ENCODE measurements around the gene FAM118B.

FAM118B gene

DNA sequence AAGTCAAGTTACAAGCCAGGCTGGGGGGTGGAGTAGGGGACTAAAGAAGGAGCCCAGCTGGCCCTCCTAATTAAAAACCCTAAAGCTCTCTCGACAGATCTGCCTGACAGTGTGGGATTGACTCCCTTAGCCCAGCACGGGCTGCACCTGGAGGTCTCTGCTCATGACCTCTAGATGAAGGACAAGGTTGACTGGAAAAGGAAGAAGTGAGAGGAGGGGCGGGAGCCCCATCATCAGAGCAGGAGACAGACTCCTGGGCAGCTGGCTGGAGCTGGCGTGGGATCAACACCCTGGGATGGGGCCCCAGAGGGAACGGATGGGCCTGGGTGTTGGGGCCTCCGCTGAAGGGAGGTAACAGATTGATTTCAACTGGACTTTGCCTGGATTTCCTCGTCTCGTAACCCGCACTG, 46.3 kb upstream of the FAM118B start:
- Histone ChIP-seq H2BK120ac (ENCODE audit: low read depth, low read length) (no peak overlapping the region), H3K23ac (ENCODE audit: low read length) (no peak overlapping the region), H3K4me1 (ENCODE audit: control insufficient read depth, low read depth, low read length) (no peaks in the 10 kb centered on the region), H3K79me2 (ENCODE audit: control insufficient read depth, insufficient read depth, low read length) (no peaks in the 10 kb centered on the region), H2BK5ac (ENCODE audit: low read length) (no peak overlapping the region), H4K5ac (ENCODE audit: low read length) (no peak overlapping the region), H2BK15ac (replicated peaks; ENCODE audit: low read depth) (no peak overlapping the region), H3K4ac (ENCODE audit: low read depth, low read length) (no peak overlapping the region), H3K36me3 (ENCODE audit: control insufficient read depth, insufficient read depth, low read length) (no peaks in the 10 kb centered on the region), H3K27ac (ENCODE audit: low read depth, low read length) (no peak overlapping the region), H3K9ac (ENCODE audit: low read length) (no peak overlapping the region), H3K4me3 (ENCODE audit: low read length) (no peak overlapping the region), H3K27me3 (ENCODE audit: insufficient read depth, low read length, poor library complexity) (no peaks in the 10 kb centered on the region), H4K8ac (ENCODE audit: low read depth, low read length) (no peak overlapping the region), H3K56ac (ENCODE audit: low read length) (no peak overlapping the region), H3K4me2 (ENCODE audit: low read length) (no peak overlapping the region), H3K18ac (ENCODE audit: low read length) (no peak overlapping the region), H2AK5ac (ENCODE audit: low read length) (no peak overlapping the region), H3K79me1 (ENCODE audit: low read length) (no peaks in the 10 kb centered on the region)
- no CpG with 5 or more reads among the region's 9 CpGs for WGBS (ENCODE audit: extremely low coverage, insufficient coverage, low lambda C conversion rate)
- no peak for DNase-seq

DNA sequence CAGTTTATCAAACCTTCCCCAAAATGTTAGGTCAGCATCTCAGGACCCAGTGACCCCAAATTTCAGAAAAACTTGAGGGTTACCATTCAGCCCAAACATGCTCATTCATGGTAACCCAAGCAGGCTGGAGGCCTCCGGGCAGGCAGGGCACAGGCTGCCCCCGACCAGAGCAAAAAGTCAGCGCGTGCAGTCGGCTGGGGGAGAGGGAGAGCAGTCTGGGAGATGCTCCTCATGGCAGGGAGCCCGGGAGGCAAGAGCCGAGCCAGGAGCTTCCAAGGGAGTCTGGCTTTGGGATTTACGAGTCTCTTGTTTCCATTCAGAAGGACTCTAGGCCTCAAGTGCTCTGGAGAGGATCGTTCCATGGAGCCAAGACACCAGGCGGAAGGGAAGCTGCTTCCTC, 45.8 kb upstream of the FAM118B start:
- Histone ChIP-seq H3K79me1 (ENCODE audit: low read length) (no peaks in the 10 kb centered on the region), H2BK15ac (replicated peaks; ENCODE audit: low read depth) (no peak overlapping the region), H3K27me3 (ENCODE audit: insufficient read depth, low read length, poor library complexity) (no peaks in the 10 kb centered on the region), H3K4me1 (ENCODE audit: control insufficient read depth, low read depth, low read length) (no peaks in the 10 kb centered on the region), H4K8ac (ENCODE audit: low read depth, low read length) (no peak overlapping the region), H3K36me3 (ENCODE audit: control insufficient read depth, insufficient read depth, low read length) (no peaks in the 10 kb centered on the region), H2AK5ac (ENCODE audit: low read length) (no peak overlapping the region), H2BK5ac (ENCODE audit: low read length) (no peak overlapping the region), H3K4ac (ENCODE audit: low read depth, low read length) (no peak overlapping the region), H3K4me3 (ENCODE audit: low read length) (no peak overlapping the region), H3K18ac (ENCODE audit: low read length) (no peak overlapping the region), H3K27ac (ENCODE audit: low read depth, low read length) (no peak overlapping the region), H3K4me2 (ENCODE audit: low read length) (no peak overlapping the region), H3K23ac (ENCODE audit: low read length) (no peak overlapping the region), H3K9ac (ENCODE audit: low read length) (no peak overlapping the region), H3K79me2 (ENCODE audit: control insufficient read depth, insufficient read depth, low read length) (no peaks in the 10 kb centered on the region), H4K5ac (ENCODE audit: low read length) (no peak overlapping the region), H2BK120ac (ENCODE audit: low read depth, low read length) (no peak overlapping the region), H3K56ac (ENCODE audit: low read length) (no peak overlapping the region)
- no peak for DNase-seq
- no CpG with 5 or more reads among the region's 10 CpGs for WGBS (ENCODE audit: extremely low coverage, insufficient coverage, low lambda C conversion rate)

DNA sequence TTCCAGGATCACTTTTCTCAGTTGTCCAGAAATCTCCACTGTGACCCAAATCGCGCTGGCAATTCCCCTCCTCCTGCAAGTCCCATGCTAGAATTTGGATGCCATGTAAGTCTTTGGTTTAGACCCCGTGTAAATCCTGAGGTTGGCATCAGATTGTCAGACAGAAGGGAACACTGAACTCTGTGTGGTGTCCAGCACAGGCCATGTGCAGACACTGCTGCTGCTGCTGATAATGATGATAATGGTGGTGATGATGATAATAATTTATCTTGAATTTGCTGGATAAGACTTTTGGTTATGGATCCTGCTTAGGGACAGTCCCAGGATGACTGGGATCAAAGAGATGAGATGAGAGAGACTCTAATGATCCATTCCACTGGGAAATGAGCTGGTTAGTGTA, 45.2 kb upstream of the FAM118B start:
- WGBS (ENCODE audit: extremely low coverage, insufficient coverage, low lambda C conversion rate): no CpG with 5 or more reads among the region's 3 CpGs

DNA sequence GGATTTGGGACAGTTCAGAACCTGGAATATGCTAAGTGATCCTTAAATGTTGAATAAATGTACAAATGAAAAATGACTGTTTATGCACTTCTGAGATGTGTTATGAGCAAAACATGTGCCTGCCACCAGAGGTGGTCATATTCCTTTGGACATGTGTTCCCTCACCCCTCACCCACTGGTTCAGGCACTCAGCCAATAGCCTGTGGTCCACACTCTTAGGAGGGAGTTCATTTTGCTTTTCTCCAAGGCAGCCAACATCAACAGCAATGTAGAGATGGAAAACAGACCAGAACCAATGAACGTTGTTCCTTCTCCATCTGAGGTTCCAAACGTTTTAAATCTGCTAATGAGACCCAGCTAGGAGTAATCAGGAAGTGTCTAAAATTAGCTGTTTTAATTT, 44.1 kb upstream of the FAM118B start:
- no peak overlapping the region for H3K56ac ChIP-seq (ENCODE audit: low read length)

More for the DNA sequence above, 45.2 kb upstream of the FAM118B start:
- no peak for DNase-seq
- Histone ChIP-seq H3K4ac (ENCODE audit: low read depth, low read length) (no peak overlapping the region), H4K5ac (ENCODE audit: low read length) (no peak overlapping the region), H3K4me2 (ENCODE audit: low read length) (no peak overlapping the region), H3K79me2 (ENCODE audit: control insufficient read depth, insufficient read depth, low read length) (no peaks in the 10 kb centered on the region), H3K9ac (ENCODE audit: low read length) (no peak overlapping the region), H2AK5ac (ENCODE audit: low read length) (no peak overlapping the region), H3K79me1 (ENCODE audit: low read length) (no peaks in the 10 kb centered on the region), H3K18ac (ENCODE audit: low read length) (no peak overlapping the region), H3K4me1 (ENCODE audit: control insufficient read depth, low read depth, low read length) (no peaks in the 10 kb centered on the region), H3K36me3 (ENCODE audit: control insufficient read depth, insufficient read depth, low read length) (no peaks in the 10 kb centered on the region), H3K27me3 (ENCODE audit: insufficient read depth, low read length, poor library complexity) (no peaks in the 10 kb centered on the region), H3K23ac (ENCODE audit: low read length) (no peak overlapping the region), H2BK15ac (replicated peaks; ENCODE audit: low read depth) (no peak overlapping the region), H3K56ac (ENCODE audit: low read length) (no peak overlapping the region), H2BK5ac (ENCODE audit: low read length) (no peak overlapping the region), H3K4me3 (ENCODE audit: low read length) (no peak overlapping the region), H4K8ac (ENCODE audit: low read depth, low read length) (no peak overlapping the region), H3K27ac (ENCODE audit: low read depth, low read length) (no peak overlapping the region), H2BK120ac (ENCODE audit: low read depth, low read length) (no peak overlapping the region)

DNA sequence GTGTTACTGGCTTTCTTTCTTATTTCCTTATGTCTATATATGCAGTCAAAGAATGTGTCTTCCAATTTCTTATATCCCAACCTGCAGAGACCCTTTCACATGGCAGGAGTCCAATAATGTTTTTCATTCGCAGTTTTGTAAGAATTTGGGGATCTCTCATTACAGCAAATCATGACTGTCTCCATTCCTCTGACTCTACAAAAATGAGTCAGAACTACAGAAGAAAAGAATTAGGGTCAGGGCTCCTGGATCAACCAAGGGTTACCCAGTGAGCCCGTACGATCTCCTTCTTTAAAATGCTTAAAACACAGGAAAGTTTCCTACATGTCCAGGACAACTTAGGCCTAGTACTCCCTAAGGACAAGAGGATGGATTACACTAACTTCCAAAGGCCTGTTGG, 42.3 kb upstream of the FAM118B start:
- H3K27me3 ChIP-seq (ENCODE audit: insufficient read depth, low read length, poor library complexity): no peaks in the 10 kb centered on the region
- no peak overlapping the region for H3K4me3 ChIP-seq (ENCODE audit: low read length)
- WGBS (ENCODE audit: extremely low coverage, insufficient coverage, low lambda C conversion rate): no CpG with 5 or more reads among the region's 3 CpGs

More for the DNA sequence above, 44.1 kb upstream of the FAM118B start:
- Histone ChIP-seq H3K4ac (ENCODE audit: low read depth, low read length) (no peak overlapping the region), H3K79me1 (ENCODE audit: low read length) (no peaks in the 10 kb centered on the region), H3K23ac (ENCODE audit: low read length) (no peak overlapping the region), H4K5ac (ENCODE audit: low read length) (no peak overlapping the region), H3K4me3 (ENCODE audit: low read length) (no peak overlapping the region), H3K4me2 (ENCODE audit: low read length) (no peak overlapping the region), H3K27ac (ENCODE audit: low read depth, low read length) (no peak overlapping the region), H3K9ac (ENCODE audit: low read length) (no peak overlapping the region), H3K4me1 (ENCODE audit: control insufficient read depth, low read depth, low read length) (no peaks in the 10 kb centered on the region), H3K79me2 (ENCODE audit: control insufficient read depth, insufficient read depth, low read length) (no peaks in the 10 kb centered on the region), H3K27me3 (ENCODE audit: insufficient read depth, low read length, poor library complexity) (no peaks in the 10 kb centered on the region), H3K18ac (ENCODE audit: low read length) (no peak overlapping the region), H3K36me3 (ENCODE audit: control insufficient read depth, insufficient read depth, low read length) (no peaks in the 10 kb centered on the region), H2BK120ac (ENCODE audit: low read depth, low read length) (no peak overlapping the region), H2BK5ac (ENCODE audit: low read length) (no peak overlapping the region), H4K8ac (ENCODE audit: low read depth, low read length) (no peak overlapping the region), H2BK15ac (replicated peaks; ENCODE audit: low read depth) (no peak overlapping the region), H2AK5ac (ENCODE audit: low read length) (no peak overlapping the region)
- DNase-seq: no peak
- WGBS (ENCODE audit: extremely low coverage, insufficient coverage, low lambda C conversion rate): no CpG with 5 or more reads among the region's 2 CpGs

DNA sequence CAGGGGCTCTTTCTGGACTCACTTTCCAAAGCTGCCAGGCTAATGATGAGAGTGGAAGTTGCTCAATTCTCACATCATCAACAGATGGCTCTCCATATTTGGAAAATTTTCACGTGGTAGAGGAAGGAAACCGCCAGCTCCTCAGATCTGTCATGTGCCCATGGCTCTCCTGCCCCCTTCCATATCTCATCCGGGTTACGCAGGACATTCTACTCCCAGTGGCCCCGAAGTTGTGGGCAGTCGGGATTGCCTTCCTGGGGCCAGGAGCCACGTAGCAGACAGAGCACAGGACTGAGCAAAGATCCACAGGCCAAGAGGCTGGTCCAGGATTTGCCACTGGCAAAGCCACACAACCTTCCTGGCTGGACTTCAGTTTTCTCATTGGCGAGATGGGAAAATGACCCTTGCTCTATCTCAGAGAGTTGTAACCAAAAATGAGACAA, 39.0 kb upstream of the FAM118B start:
- Histone ChIP-seq H3K27me3 (ENCODE audit: insufficient read depth, low read length, poor library complexity) (no peaks in the 10 kb centered on the region), H3K36me3 (ENCODE audit: control insufficient read depth, insufficient read depth, low read length) (no peaks in the 10 kb centered on the region), H2BK120ac (ENCODE audit: low read depth, low read length) (no peak overlapping the region), H4K8ac (ENCODE audit: low read depth, low read length) (no peak overlapping the region), H3K4me2 (ENCODE audit: low read length) (no peak overlapping the region), H2AK5ac (ENCODE audit: low read length) (no peak overlapping the region), H3K4me1 (ENCODE audit: control insufficient read depth, low read depth, low read length) (no peaks in the 10 kb centered on the region), H3K9ac (ENCODE audit: low read length) (no peak overlapping the region), H3K79me1 (ENCODE audit: low read length) (no peaks in the 10 kb centered on the region), H3K27ac (ENCODE audit: low read depth, low read length) (no peak overlapping the region), H3K56ac (ENCODE audit: low read length) (no peak overlapping the region), H3K4me3 (ENCODE audit: low read length) (no peak overlapping the region), H4K5ac (ENCODE audit: low read length) (no peak overlapping the region), H2BK15ac (replicated peaks; ENCODE audit: low read depth) (no peak overlapping the region), H3K18ac (ENCODE audit: low read length) (no peak overlapping the region), H3K79me2 (ENCODE audit: control insufficient read depth, insufficient read depth, low read length) (no peaks in the 10 kb centered on the region), H3K23ac (ENCODE audit: low read length) (no peak overlapping the region), H2BK5ac (ENCODE audit: low read length) (no peak overlapping the region), H3K4ac (ENCODE audit: low read depth, low read length) (no peak overlapping the region)
- DNase-seq: no peak
- WGBS (ENCODE audit: extremely low coverage, insufficient coverage, low lambda C conversion rate): no CpG with 5 or more reads among the region's 8 CpGs

More for the DNA sequence above, 42.3 kb upstream of the FAM118B start:
- no peak for DNase-seq
- Histone ChIP-seq H4K5ac (ENCODE audit: low read length) (no peak overlapping the region), H3K27ac (ENCODE audit: low read depth, low read length) (no peak overlapping the region), H2BK120ac (ENCODE audit: low read depth, low read length) (no peak overlapping the region), H4K8ac (ENCODE audit: low read depth, low read length) (no peak overlapping the region), H3K4me1 (ENCODE audit: control insufficient read depth, low read depth, low read length) (no peaks in the 10 kb centered on the region), H2BK15ac (replicated peaks; ENCODE audit: low read depth) (no peak overlapping the region), H3K36me3 (ENCODE audit: control insufficient read depth, insufficient read depth, low read length) (no peaks in the 10 kb centered on the region), H3K4me2 (ENCODE audit: low read length) (no peak overlapping the region), H3K56ac (ENCODE audit: low read length) (no peak overlapping the region), H3K79me1 (ENCODE audit: low read length) (no peaks in the 10 kb centered on the region), H3K79me2 (ENCODE audit: control insufficient read depth, insufficient read depth, low read length) (no peaks in the 10 kb centered on the region), H3K4ac (ENCODE audit: low read depth, low read length) (no peak overlapping the region), H3K23ac (ENCODE audit: low read length) (no peak overlapping the region), H3K18ac (ENCODE audit: low read length) (no peak overlapping the region), H3K9ac (ENCODE audit: low read length) (no peak overlapping the region), H2BK5ac (ENCODE audit: low read length) (no peak overlapping the region), H2AK5ac (ENCODE audit: low read length) (no peak overlapping the region)

Data from mesendoderm (in vitro differentiated cells).